Measurements from ENCODE around the gene RPUSD3. TPM values are rescaled to one million over a fixed set of nuclear protein-coding genes. Genes with fewer than 3 reads are reported as not detected.
A peak's percentile ranks its signal among the peaks of the same experiment; 100 is the strongest.

The RPUSD3 gene
- total and polyA plus RNA-seq, 9 of the 15 experiments (the other 6 are each of a cell fraction or from before 2014, with no cell fraction given): 13.8 to 99.0 (median 59.3) TPM

DNA sequence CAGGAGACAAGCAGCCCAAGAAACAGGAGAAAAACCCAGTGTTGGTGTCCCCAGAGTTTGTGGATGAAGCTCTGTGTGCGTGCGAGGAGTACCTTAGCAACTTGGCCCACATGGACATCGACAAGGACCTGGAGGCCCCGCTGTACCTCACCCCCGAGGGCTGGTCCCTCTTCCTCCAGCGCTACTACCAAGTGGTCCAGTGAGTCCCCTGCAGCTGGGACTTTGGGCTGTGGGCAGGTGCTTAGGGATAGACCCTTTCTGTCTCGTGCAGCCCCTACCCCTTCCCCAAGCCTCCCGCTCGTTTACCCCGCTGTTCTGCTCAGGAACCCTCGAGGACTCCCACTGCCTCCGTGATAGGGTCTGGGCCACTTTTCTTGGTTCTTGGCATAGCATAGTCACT lies 23.3 kb downstream of the RPUSD3 start (continued):
- TF ChIP-seq SAFB (IDR thresholded peaks at IDR 0.05; ENCODE audit: borderline replicate concordance, low read depth, low read length) (no peak), IFI16 (CRISPR knock-in tag; IDR thresholded peaks at IDR 0.05) (no peak), MED1 (CRISPR knock-in tag; IDR thresholded peaks at IDR 0.05; ENCODE audit: borderline replicate concordance) (no peak), ZNF354B (CRISPR knock-in tag; IDR thresholded peaks at IDR 0.05) (no peak), CBFB (CRISPR knock-in tag; IDR thresholded peaks at IDR 0.05) (no peak)
- TF ChIP-seq, protein P1, sequence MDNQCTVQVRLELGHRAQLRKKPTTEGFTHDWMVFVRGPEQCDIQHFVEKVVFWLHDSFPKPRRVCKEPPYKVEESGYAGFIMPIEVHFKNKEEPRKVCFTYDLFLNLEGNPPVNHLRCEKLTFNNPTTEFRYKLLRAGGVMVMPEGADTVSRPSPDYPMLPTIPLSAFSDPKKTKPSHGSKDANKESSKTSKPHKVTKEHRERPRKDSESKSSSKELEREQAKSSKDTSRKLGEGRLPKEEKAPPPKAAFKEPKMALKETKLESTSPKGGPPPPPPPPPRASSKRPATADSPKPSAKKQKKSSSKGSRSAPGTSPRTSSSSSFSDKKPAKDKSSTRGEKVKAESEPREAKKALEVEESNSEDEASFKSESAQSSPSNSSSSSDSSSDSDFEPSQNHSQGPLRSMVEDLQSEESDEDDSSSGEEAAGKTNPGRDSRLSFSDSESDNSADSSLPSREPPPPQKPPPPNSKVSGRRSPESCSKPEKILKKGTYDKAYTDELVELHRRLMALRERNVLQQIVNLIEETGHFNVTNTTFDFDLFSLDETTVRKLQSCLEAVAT (IDR thresholded peaks at IDR 0.05): no peak
- TF ChIP-seq, protein P2, sequence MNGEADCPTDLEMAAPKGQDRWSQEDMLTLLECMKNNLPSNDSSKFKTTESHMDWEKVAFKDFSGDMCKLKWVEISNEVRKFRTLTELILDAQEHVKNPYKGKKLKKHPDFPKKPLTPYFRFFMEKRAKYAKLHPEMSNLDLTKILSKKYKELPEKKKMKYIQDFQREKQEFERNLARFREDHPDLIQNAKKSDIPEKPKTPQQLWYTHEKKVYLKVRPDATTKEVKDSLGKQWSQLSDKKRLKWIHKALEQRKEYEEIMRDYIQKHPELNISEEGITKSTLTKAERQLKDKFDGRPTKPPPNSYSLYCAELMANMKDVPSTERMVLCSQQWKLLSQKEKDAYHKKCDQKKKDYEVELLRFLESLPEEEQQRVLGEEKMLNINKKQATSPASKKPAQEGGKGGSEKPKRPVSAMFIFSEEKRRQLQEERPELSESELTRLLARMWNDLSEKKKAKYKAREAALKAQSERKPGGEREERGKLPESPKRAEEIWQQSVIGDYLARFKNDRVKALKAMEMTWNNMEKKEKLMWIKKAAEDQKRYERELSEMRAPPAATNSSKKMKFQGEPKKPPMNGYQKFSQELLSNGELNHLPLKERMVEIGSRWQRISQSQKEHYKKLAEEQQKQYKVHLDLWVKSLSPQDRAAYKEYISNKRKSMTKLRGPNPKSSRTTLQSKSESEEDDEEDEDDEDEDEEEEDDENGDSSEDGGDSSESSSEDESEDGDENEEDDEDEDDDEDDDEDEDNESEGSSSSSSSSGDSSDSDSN (IDR thresholded peaks at IDR 0.05; ENCODE audit: borderline replicate concordance in 1 of 2, low read depth in 2 of 2, low read length in 2 of 2): no peak
- TF ChIP-seq, protein P3, sequence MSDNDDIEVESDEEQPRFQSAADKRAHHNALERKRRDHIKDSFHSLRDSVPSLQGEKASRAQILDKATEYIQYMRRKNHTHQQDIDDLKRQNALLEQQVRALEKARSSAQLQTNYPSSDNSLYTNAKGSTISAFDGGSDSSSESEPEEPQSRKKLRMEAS (CRISPR knock-in tag; IDR thresholded peaks at IDR 0.05): peak; percentile 21; the same call in 1 of the 2 replicates

Data from K562 (cell line).